Large intestine (tissue), 3 donors: Measurements from ENCODE around the gene CABP4. TPM values are rescaled to one million over a fixed set of nuclear protein-coding genes. Genes with fewer than 3 reads are reported as not detected.

Experiments
- DNase-seq, 2 donors: peaks; one replicate each; pipeline versions ENCODE4 v3.0.0 to v3.0.0-alpha.2; 2013
- H3K27ac ChIP-seq: one replicate; pipeline ENCODE4 v1.5.1; 2013; ENCODE audit warnings: low read length
- H3K27me3 ChIP-seq: 2 replicates; pipeline ENCODE4 v1.6.1; 2013; ENCODE audit warnings: low read length; ENCODE audit not compliant: control insufficient read depth, insufficient read depth
- H3K36me3 ChIP-seq: 2 replicates; pipeline ENCODE4 v1.6.1; 2013; ENCODE audit warnings: low read length; ENCODE audit not compliant: control insufficient read depth, insufficient read depth
- H3K4me1 ChIP-seq: one replicate; pipeline ENCODE4 v1.6.1; 2013; ENCODE audit warnings: low read length; ENCODE audit not compliant: control insufficient read depth, insufficient read depth
- H3K4me3 ChIP-seq: one replicate; pipeline ENCODE4 v1.5.1; 2013; ENCODE audit warnings: low read length
- H3K9me3 ChIP-seq: one replicate; pipeline ENCODE4 v1.6.1; 2013; ENCODE audit warnings: mild to moderate bottlenecking, low read depth, low read length, moderate library complexity; ENCODE audit not compliant: control insufficient read depth
- WGBS: methylation state at CpG from one replicate; pipeline ENCODE4 v1.1.5; 2013; ENCODE audit warnings: low lambda C conversion rate; ENCODE audit not compliant: insufficient coverage; 5-methylcytosine and 5-hydroxymethylcytosine counted together
- polyA plus RNA-seq: library from polyadenylated mRNA; unstranded; fragments of 120-200 nt; gene quantifications from one replicate; pipeline ENCODE4 v1.2.1, GENCODE V29; 2013

Gene CABP4
- polyA plus RNA-seq, 1 donor, result 0.90 TPM

GRCh38 chr11:67437082-67437808 is 17.9 kb upstream of the CABP4 start, which contains the start of gene PTPRCAP:
Gene PTPRCAP, minus strand, starts transcription at chr11:67437682. Its CDS starts 63 bp downstream, at chr11:67437619.
- Histone ChIP-seq H3K4me3 (no peak within 1 kb of the TSS), H3K27me3 (no peaks in the 10 kb centered on the region), H3K27ac (no peak within 1 kb of the TSS), H3K4me1 (peaks cover 7% of the 10 kb centered on the region), H3K9me3 (no peaks in the 10 kb centered on the region), H3K36me3 (peaks cover 87% of the 10 kb centered on the region)
- no CpG with 5 or more reads among the region's 26 CpGs for WGBS
- no peak for DNase-seq

- no peak for DNase-seq
- Histone ChIP-seq H3K9me3 (no peaks in the 10 kb centered on the region), H3K4me1 (peaks cover 13% of the 10 kb centered on the region), H3K4me3 (no peak overlapping the region), H3K27me3 (no peaks in the 10 kb centered on the region), H3K36me3 (peaks cover 81% of the 10 kb centered on the region), H3K27ac (no peak overlapping the region)
- WGBS, result no CpG with 5 or more reads among the region's 3 CpGs
Measured at GRCh38 chr11:67437809-67438157, 17.4 kb upstream of the CABP4 start.

GRCh38 chr11:67438158-67438902 is 16.8 kb upstream of the CABP4 start:
- H3K9me3 ChIP-seq, result no peaks in the 10 kb centered on the region
- peaks cover 13% of the 10 kb centered on the region for H3K4me1 ChIP-seq
- no CpG with 5 or more reads among the region's 41 CpGs for WGBS
- H3K27ac ChIP-seq, result no peak overlapping the region
- DNase-seq, result no peak
- H3K27me3 ChIP-seq, result no peaks in the 10 kb centered on the region
- H3K4me3 ChIP-seq, result no peak overlapping the region
- H3K36me3 ChIP-seq, result peaks cover 76% of the 10 kb centered on the region

DNA sequence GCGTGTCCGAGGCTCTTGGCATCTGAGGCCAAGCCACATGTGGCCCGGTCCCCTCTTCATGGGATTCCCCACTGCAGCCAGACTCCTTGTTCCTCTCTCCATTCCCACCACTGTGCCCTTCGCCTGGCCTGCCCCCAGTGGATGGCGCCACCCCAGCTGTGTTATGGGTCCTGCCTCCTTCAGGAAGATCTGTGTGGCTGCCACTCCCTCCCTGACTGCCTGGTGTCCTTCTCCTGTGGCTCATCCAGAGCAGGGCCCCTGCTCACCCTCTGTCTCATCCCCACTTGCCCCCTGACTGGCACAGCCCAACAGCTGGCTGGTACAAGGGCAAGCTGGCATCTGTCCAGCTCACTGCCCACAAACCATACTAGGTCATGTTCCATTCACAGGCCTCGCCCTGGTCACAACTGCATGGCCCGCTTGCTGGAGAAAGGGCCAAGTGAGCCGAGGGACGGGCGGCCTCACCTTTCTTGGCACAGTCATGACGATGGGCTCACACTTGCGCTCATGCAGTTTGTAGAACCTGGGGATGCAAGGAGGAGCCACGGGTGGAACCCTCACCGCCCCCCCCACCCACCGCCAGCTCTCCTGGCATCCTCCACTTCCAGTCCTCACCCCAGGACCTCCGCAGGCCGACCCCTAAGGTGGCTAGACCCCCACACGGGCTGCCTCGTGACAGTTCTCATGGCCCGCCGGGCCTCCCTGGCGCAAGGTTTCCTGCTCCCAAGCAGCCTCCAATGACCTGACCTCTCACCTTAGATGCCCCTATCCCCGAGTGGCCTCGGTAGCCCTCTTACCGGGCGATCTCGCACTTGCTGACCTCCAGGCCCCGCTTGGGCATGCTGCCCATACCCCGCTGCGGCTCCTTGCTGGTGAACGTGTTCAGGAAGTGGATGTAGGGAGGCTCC is 15.6 kb upstream of the CABP4 start:
- Histone ChIP-seq H3K27me3 (no peaks in the 10 kb centered on the region), H3K27ac (no peak overlapping the region), H3K36me3 (peaks cover 63% of the 10 kb centered on the region), H3K4me3 (no peak overlapping the region), H3K9me3 (no peaks in the 10 kb centered on the region), H3K4me1 (peaks cover 19% of the 10 kb centered on the region)
- WGBS, result no CpG with 5 or more reads among the region's 31 CpGs
- DNase-seq, result no peak

DNA sequence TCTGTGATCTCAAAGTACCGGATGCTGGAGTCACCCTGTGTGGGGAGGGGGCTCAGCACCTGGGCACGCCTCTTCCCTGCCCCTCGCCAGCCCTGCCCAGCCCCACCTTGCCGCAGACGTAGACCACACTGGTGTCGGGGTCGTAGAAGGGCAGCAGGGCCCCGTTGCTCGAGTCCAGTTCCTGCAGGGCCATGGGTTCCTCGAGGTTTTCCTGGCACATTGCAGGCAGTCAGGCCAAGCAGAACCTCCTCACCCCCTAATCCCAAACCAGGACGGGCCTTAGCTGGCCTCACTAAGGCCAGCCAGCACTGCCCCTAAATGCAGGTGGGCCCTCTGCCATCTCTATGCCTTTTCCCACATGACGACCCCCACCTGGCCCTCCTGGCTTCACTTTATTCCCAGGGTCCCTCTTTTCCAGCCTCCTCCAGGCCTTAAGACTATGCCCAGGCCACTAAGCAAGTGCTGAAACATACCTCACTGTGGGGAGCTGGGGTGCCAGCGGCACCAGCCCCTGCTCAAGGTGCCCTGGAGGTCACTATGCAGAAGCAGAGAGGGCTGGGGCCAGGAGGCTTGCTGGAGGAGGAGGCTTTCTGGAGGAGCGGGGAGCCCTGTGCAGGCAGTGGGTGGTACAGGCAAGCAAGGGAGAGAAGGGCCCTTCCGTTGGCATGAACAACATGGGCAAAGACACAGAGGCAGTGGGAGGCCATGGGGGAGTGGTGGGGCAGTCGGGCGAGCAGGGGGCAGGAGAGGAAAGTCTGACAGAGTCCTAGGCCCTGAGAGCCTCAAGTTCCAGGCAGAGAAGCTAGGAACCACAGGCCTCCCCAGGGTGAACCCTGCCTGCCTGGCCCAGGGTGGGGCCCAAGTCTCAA is 14.7 kb upstream of the CABP4 start:
- H3K36me3 ChIP-seq, result peaks cover 54% of the 10 kb centered on the region
- WGBS, result no CpG with 5 or more reads among the region's 17 CpGs

GRCh38 chr11:67441098-67441563 is 14.0 kb upstream of the CABP4 start:
- no peak for DNase-seq
- Histone ChIP-seq H3K4me1 (peaks cover 23% of the 10 kb centered on the region), H3K9me3 (no peaks in the 10 kb centered on the region), H3K4me3 (no peak overlapping the region), H3K27me3 (no peaks in the 10 kb centered on the region), H3K27ac (no peak overlapping the region), H3K36me3 (peaks cover 50% of the 10 kb centered on the region)
- WGBS, result no CpG with 5 or more reads among the region's 21 CpGs

More for the DNA sequence above, 14.7 kb upstream of the CABP4 start:
- Histone ChIP-seq H3K4me3 (no peak overlapping the region), H3K9me3 (no peaks in the 10 kb centered on the region), H3K27ac (no peak overlapping the region), H3K4me1 (peaks cover 23% of the 10 kb centered on the region), H3K27me3 (no peaks in the 10 kb centered on the region)
- DNase-seq, result no peak

- Histone ChIP-seq H3K4me1 (peaks cover 23% of the 10 kb centered on the region), H3K9me3 (no peaks in the 10 kb centered on the region), H3K27ac (no peak overlapping the region), H3K4me3 (no peak overlapping the region), H3K36me3 (peaks cover 50% of the 10 kb centered on the region), H3K27me3 (no peaks in the 10 kb centered on the region)
- DNase-seq, result no peak
- WGBS, result no CpG with 5 or more reads among the region's 28 CpGs
Measured at GRCh38 chr11:67441731-67442351, 13.3 kb upstream of the CABP4 start.

GRCh38 chr11:67442504-67443404 is 12.4 kb upstream of the CABP4 start:
- Histone ChIP-seq H3K4me3 (peak overlapping the region; percentile 74), H3K9me3 (no peaks in the 10 kb centered on the region), H3K27ac (peak overlapping the region; percentile 69), H3K27me3 (no peaks in the 10 kb centered on the region), H3K36me3 (peaks cover 44% of the 10 kb centered on the region), H3K4me1 (peaks cover 23% of the 10 kb centered on the region)
- WGBS, result no CpG with 5 or more reads among the region's 45 CpGs
- peak in 1 of 2 donors; percentile 15 for DNase-seq
